K562 (cell line): ENCODE measurements around the gene TFAP2E. TPM values are rescaled to one million over a fixed set of nuclear protein-coding genes. Genes with fewer than 3 reads are reported as not detected.

Experiments
- BCLAF1 ChIP-seq, 2 experiments: fragments of 450-650 bp in 1 of 2; IDR thresholded peaks; 2 replicates each; pipeline ENCODE4 v1.6.1; 2011 to 2017; ENCODE audit warnings: low read depth in 2 of 2, antibody characterized with exemption in 1 of 2, borderline replicate concordance in 1 of 2, low read length in 1 of 2, mild to moderate bottlenecking in 1 of 2, mixed read lengths in 1 of 2; ENCODE audit not compliant: control insufficient read depth in 1 of 2
- BHLHE40 ChIP-seq: IDR thresholded peaks from 2 replicates; pipeline ENCODE4 v1.6.1; 2011; ENCODE audit warnings: low read length, improper control_type of control experiment
- ELF1 ChIP-seq: fragments of 200-800 bp; sonication (Bioruptor generic); IDR thresholded peaks from 2 replicates; pipeline ENCODE4 v1.6.1; 2016; ENCODE audit warnings: missing genetic modification characterization, missing compliant biosample characterization
- ELF4 ChIP-seq: fragments of 450-650 bp; formaldehyde crosslinking; IDR thresholded peaks from 2 replicates; pipeline ENCODE4 v1.4.0; 2022; ENCODE audit warnings: missing genetic modification characterization
- FOXJ2 ChIP-seq: fragments of 200-800 bp; sonication (Bioruptor generic); IDR thresholded peaks from 2 replicates; pipeline ENCODE4 v1.6.1; 2016; ENCODE audit warnings: missing genetic modification characterization, missing compliant biosample characterization
- FOXM1 ChIP-seq, 2 experiments: fragments of 450-650 bp in 1 of 2; sonication (generic) in 1 of 2; formaldehyde crosslinking in 1 of 2; IDR thresholded peaks; 2 replicates each; pipeline versions ENCODE4 v1.6.1 to v1.9.0; 2017 to 2022; ENCODE audit warnings: low read depth in 2 of 2, mild to moderate bottlenecking in 2 of 2, missing genetic modification reagents in 1 of 2, moderate library complexity in 1 of 2
- FOXP1 ChIP-seq: sonication (generic); formaldehyde crosslinking; IDR thresholded peaks from 2 replicates; pipeline ENCODE4 v1.8.0; 2022; ENCODE audit warnings: mild to moderate bottlenecking, missing genetic modification reagents
- HDAC1 ChIP-seq, 2 experiments: fragments of 450-650 bp; IDR thresholded peaks; 2 replicates each; pipeline ENCODE4 v1.6.1; 2016 to 2017; ENCODE audit warnings: inconsistent platforms in 1 of 2, mild to moderate bottlenecking in 1 of 2, moderate library complexity in 1 of 2
- MTA2 ChIP-seq: fragments of 450-650 bp; IDR thresholded peaks from 2 replicates; pipeline ENCODE4 v1.6.1; 2016; ENCODE audit warnings: low read depth
- MYBL2 ChIP-seq, 2 experiments: fragments of 450-650 bp in 1 of 2; sonication (generic) in 1 of 2; formaldehyde crosslinking in 1 of 2; IDR thresholded peaks; 2 replicates each; pipeline versions ENCODE4 v1.6.1 to v1.8.1; 2017 to 2022; ENCODE audit warnings: borderline replicate concordance in 1 of 2, inconsistent platforms in 1 of 2, low read depth in 1 of 2, mild to moderate bottlenecking in 1 of 2, missing genetic modification reagents in 1 of 2, moderate library complexity in 1 of 2
- NFE2 ChIP-seq: IDR thresholded peaks from 2 replicates; pipeline ENCODE4 v1.6.1; 2014; ENCODE audit warnings: antibody characterized with exemption, low read depth
- NR3C1 ChIP-seq: sonication (generic); formaldehyde crosslinking; IDR thresholded peaks from 2 replicates; pipeline ENCODE4 v1.8.1; 2022; ENCODE audit warnings: missing genetic modification reagents
- PCBP1 ChIP-seq: fragments of 200-400 bp; formaldehyde crosslinking; IDR thresholded peaks from 2 replicates; pipeline ENCODE4 v1.6.1; 2018; ENCODE audit warnings: mild to moderate bottlenecking, low read depth, low read length; ENCODE audit not compliant: poor library complexity, severe bottlenecking
- SIRT6 ChIP-seq: IDR thresholded peaks from one replicate; pipeline ENCODE4 v1.6.1; 2012; ENCODE audit warnings: low read depth, mild to moderate bottlenecking, control low read depth, inconsistent platforms, low read length, moderate library complexity
- SMC3 ChIP-seq: conservative IDR thresholded peaks from 2 replicates; pipeline ENCODE4 v1.6.1; 2011; ENCODE audit warnings: low read depth, low read length, improper control_type of control experiment; ENCODE audit not compliant: insufficient read depth
- TEAD2 ChIP-seq: fragments of 450-650 bp; IDR thresholded peaks from 2 replicates; pipeline ENCODE4 v1.6.1; 2016; ENCODE audit warnings: missing genetic modification characterization, control low read depth, missing compliant biosample characterization
- ZBTB12 ChIP-seq: fragments of 250-450 bp; sonication (Bioruptor Pico); IDR thresholded peaks from 2 replicates; pipeline ENCODE4 v1.4.0; 2020
- ZNF133 ChIP-seq: fragments of 250-450 bp; sonication (Bioruptor Pico); IDR thresholded peaks from 2 replicates; pipeline ENCODE4 v1.4.0; 2020; ENCODE audit warnings: mild to moderate bottlenecking
- ZNF23 ChIP-seq: fragments of 250-450 bp; sonication (Bioruptor Pico); IDR thresholded peaks from 2 replicates; pipeline ENCODE4 v1.4.0; 2020; ENCODE audit warnings: mild to moderate bottlenecking
- ZNF3 ChIP-seq: fragments of 250-450 bp; sonication (Bioruptor Pico); IDR thresholded peaks from 2 replicates; pipeline ENCODE4 v1.5.0; 2021; ENCODE audit warnings: mild to moderate bottlenecking, moderate library complexity
- ZNF311 ChIP-seq: fragments of 250-450 bp; sonication (Bioruptor Pico); IDR thresholded peaks from 2 replicates; pipeline ENCODE4 v1.4.0; 2020; ENCODE audit warnings: mild to moderate bottlenecking, moderate library complexity
- ZNF57 ChIP-seq: fragments of 450-650 bp; formaldehyde crosslinking; IDR thresholded peaks from 2 replicates; pipeline ENCODE4 v1.4.0; 2020; ENCODE audit warnings: mild to moderate bottlenecking, moderate library complexity
- ZNF76 ChIP-seq: fragments of 250-450 bp; sonication (Bioruptor Pico); IDR thresholded peaks from 2 replicates; pipeline ENCODE4 v1.4.0; 2020; ENCODE audit warnings: mild to moderate bottlenecking, moderate library complexity, borderline replicate concordance
- polyA plus RNA-seq, 8 experiments: library from polyadenylated mRNA; depleted of rRNA in 4 of 8; stranded (reverse) in 5 of 8; unstranded in 3 of 8; fragments of >200 nt; fragmentation: Nextera tagmentation in 2 of 8; fragmentation: Illumina TruSeq in 1 of 8; extraction: Ambion mirVana in 2 of 8; extraction: Trizol in 1 of 8; gene quantifications; 2 replicates each; pipeline versions ENCODE4 v1.2.1 to v1.2.3, GENCODE V29; 2011 to 2014; ENCODE audit warnings: inconsistent platforms in 1 of 8, missing spikeins in 1 of 8
- total RNA-seq, 7 experiments: library from RNA; depleted of rRNA in 6 of 7; stranded (reverse); fragments of >200 nt in 6 of 7; fragmentation: Illumina TruSeq in 2 of 7; extraction: Trizol in 2 of 7; gene quantifications; 2 replicates each; pipeline versions ENCODE4 v1.2.1 to v1.2.3, GENCODE V29; 2011 to 2021; ENCODE audit warnings: low replicate concordance in 1 of 7
- TF ChIP-seq, protein P1 (sequence below): fragments of 450-650 bp; conservative IDR thresholded peaks from 2 replicates; pipeline ENCODE4 v1.6.1; 2016; ENCODE audit warnings: missing genetic modification characterization, low read depth, mild to moderate bottlenecking, control low read depth, missing compliant biosample characterization

Gene TFAP2E
- total and polyA plus RNA-seq, 9 of the 15 experiments (the other 6 are each of a cell fraction or from before 2014, with no cell fraction given) = 0.03 to 0.11 (median 0.07) TPM; not detected in 4

DNA sequence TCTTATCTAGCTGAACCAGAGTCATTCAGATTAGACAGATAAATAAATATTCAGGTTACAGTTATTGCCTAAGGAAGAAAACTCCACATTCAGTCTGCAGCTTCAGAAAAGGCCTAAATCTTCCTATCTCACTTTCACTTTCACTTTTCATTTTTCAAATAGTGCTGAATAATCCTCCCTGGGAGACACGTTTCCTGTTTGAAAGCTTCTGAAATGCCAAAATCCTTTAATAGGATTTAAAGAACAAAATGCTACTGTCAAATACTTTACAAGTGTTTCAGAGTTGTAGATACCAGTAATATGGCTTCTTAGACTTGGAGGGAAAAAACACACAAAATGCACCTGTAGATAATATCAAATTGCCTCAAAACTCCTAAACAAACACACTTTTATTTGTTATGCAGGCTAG, 64.3 kb downstream of the TFAP2E start (continued):
- TF ChIP-seq NR3C1 (no peak), MTA2 (no peak), ZNF23 (CRISPR knock-in tag) (no peak), ZBTB12 (no peak), ZNF311 (no peak), TEAD2 (tag) (no peak), ZNF76 (CRISPR knock-in tag) (no peak), HDAC1 (IDR thresholded peaks at IDR 0.05) (peak in 1 of 2 experiments; percentile 77; a peak in 2 of 4 replicates), ELF1 (tag) (peak; percentile 30; the same call in 1 of the 2 replicates), SIRT6 (no peak), ZNF57 (CRISPR knock-in tag) (no peak), ELF4 (no peak), PCBP1 (no peak), ZNF133 (CRISPR knock-in tag) (no peak), FOXP1 (no peak), BCLAF1 (IDR thresholded peaks at IDR 0.05; ENCODE audit: borderline replicate concordance in 1 of 2, control insufficient read depth in 1 of 2, low read depth in 2 of 2, low read length in 1 of 2) (no peak), SMC3 (no peak), NFE2 (peak; percentile 90), MYBL2 (IDR thresholded peaks at IDR 0.05; ENCODE audit: low read depth) (peak; percentile 83), MYBL2 (CRISPR knock-in tag; IDR thresholded peaks at IDR 0.05; ENCODE audit: borderline replicate concordance) (no peak), BHLHE40 (peak; percentile 46), FOXM1 (IDR thresholded peaks at IDR 0.05; ENCODE audit: low read depth) (peak; percentile 97), FOXM1 (CRISPR knock-in tag; IDR thresholded peaks at IDR 0.05; ENCODE audit: low read depth) (no peak), ZNF3 (no peak), FOXJ2 (tag) (no peak)
- TF ChIP-seq, protein P1, sequence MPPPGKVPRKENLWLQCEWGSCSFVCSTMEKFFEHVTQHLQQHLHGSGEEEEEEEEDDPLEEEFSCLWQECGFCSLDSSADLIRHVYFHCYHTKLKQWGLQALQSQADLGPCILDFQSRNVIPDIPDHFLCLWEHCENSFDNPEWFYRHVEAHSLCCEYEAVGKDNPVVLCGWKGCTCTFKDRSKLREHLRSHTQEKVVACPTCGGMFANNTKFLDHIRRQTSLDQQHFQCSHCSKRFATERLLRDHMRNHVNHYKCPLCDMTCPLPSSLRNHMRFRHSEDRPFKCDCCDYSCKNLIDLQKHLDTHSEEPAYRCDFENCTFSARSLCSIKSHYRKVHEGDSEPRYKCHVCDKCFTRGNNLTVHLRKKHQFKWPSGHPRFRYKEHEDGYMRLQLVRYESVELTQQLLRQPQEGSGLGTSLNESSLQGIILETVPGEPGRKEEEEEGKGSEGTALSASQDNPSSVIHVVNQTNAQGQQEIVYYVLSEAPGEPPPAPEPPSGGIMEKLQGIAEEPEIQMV (tag) = no peak
